Central memory CD8-positive, alpha-beta T cell (primary cell): ENCODE measurements around the gene LRP1B.
"Not testable (repeated sequence)": the region's sequence is repeated elsewhere in the genome, so short reads cannot be mapped to it uniquely, and the experiment has no call there.

Experiments used
- ATAC-seq: fragments of 150-1000 bp; cut with Tn5 transposase; replicated peaks from 2 replicates; pipeline ENCODE4 v1.10.0; 2022; ENCODE audit warnings: mild to moderate bottlenecking, moderate FRiP score, moderate number of reproducible peaks; ENCODE audit not compliant: poor library complexity, severe bottlenecking; ENCODE audit errors: extremely low read depth
- DNase-seq, 2 donors: peaks; one replicate each; pipeline ENCODE4 v3.0.0; 2021; ENCODE audit warnings: low spot score in 2 of 2
- H3K27ac Mint-ChIP-seq: one replicate; pipeline ENCODE4 v1.8.0; 2022; ENCODE audit warnings: low read depth, mild to moderate bottlenecking, moderate library complexity, mixed read lengths
- H3K27me3 Mint-ChIP-seq: one replicate; pipeline ENCODE4 v1.8.0; 2022; ENCODE audit warnings: mixed read lengths
- H3K36me3 Mint-ChIP-seq: one replicate; pipeline ENCODE4 v1.8.0; 2022; ENCODE audit warnings: mild to moderate bottlenecking, moderate library complexity, mixed read lengths; ENCODE audit not compliant: insufficient read depth
- H3K4me1 Mint-ChIP-seq: one replicate; pipeline ENCODE4 v1.8.0; 2022; ENCODE audit warnings: mixed read lengths
- H3K4me3 Mint-ChIP-seq: one replicate; pipeline ENCODE4 v1.8.0; 2022; ENCODE audit warnings: mild to moderate bottlenecking, moderate library complexity, mixed read lengths
- H3K9me3 Mint-ChIP-seq: one replicate; pipeline ENCODE4 v1.8.0; 2022; ENCODE audit warnings: mixed read lengths

Gene LRP1B

GRCh38 chr2:140427033-140427432, 1703.8 kb downstream of the LRP1B start:
- H3K9me3 Mint-ChIP-seq = peaks cover 19% of the 10 kb centered on the region
- not testable (repeated sequence) for H3K27ac Mint-ChIP-seq, ATAC-seq, H3K27me3 Mint-ChIP-seq, H3K36me3 Mint-ChIP-seq, H3K4me3 Mint-ChIP-seq, H3K4me1 Mint-ChIP-seq, DNase-seq

- Mint-ChIP-seq H3K4me1 (no peaks in the 10 kb centered on the region), H3K4me3 (no peak overlapping the region), H3K27me3 (no peaks in the 10 kb centered on the region), H3K9me3 (peaks cover 26% of the 10 kb centered on the region), H3K36me3 (peaks cover 3% of the 10 kb centered on the region), H3K27ac (no peak overlapping the region)
- no peak for DNase-seq
- ATAC-seq = no peak
Observed at GRCh38 chr2:140424471-140424870, 1706.3 kb downstream of the LRP1B start.

- Mint-ChIP-seq H3K36me3 (peaks cover 3% of the 10 kb centered on the region), H3K9me3 (peaks cover 27% of the 10 kb centered on the region), H3K27ac (no peak overlapping the region), H3K4me3 (no peak overlapping the region), H3K27me3 (no peaks in the 10 kb centered on the region), H3K4me1 (no peaks in the 10 kb centered on the region)
- DNase-seq = no peak
- no peak for ATAC-seq
Observed at GRCh38 chr2:140422759-140423158, 1708.1 kb downstream of the LRP1B start.

GRCh38 chr2:140417504-140417903, 1713.3 kb downstream of the LRP1B start:
- no peak overlapping the region for H3K27ac Mint-ChIP-seq
- peaks cover 3% of the 10 kb centered on the region for H3K36me3 Mint-ChIP-seq
- no peaks in the 10 kb centered on the region for H3K4me1 Mint-ChIP-seq
- H3K27me3 Mint-ChIP-seq = no peaks in the 10 kb centered on the region
- H3K4me3 Mint-ChIP-seq = no peak overlapping the region
- no peak for DNase-seq
- peaks cover 15% of the 10 kb centered on the region for H3K9me3 Mint-ChIP-seq
- ATAC-seq = no peak

- Mint-ChIP-seq H3K27ac (no peak overlapping the region), H3K27me3 (no peaks in the 10 kb centered on the region), H3K4me3 (no peak overlapping the region), H3K4me1 (no peaks in the 10 kb centered on the region), H3K9me3 (peaks cover 6% of the 10 kb centered on the region), H3K36me3 (no peaks in the 10 kb centered on the region)
- ATAC-seq = no peak
- no peak for DNase-seq
Observed at GRCh38 chr2:140416577-140416976, 1714.2 kb downstream of the LRP1B start.

GRCh38 chr2:140415035-140415434, 1715.8 kb downstream of the LRP1B start:
- not testable (repeated sequence) for H3K36me3 Mint-ChIP-seq

GRCh38 chr2:140410695-140411094, 1720.1 kb downstream of the LRP1B start:
- Mint-ChIP-seq H3K36me3 (no peaks in the 10 kb centered on the region), H3K4me1 (no peaks in the 10 kb centered on the region), H3K27ac (no peak overlapping the region), H3K9me3 (peaks cover 13% of the 10 kb centered on the region), H3K4me3 (no peak overlapping the region), H3K27me3 (no peaks in the 10 kb centered on the region)
- ATAC-seq = no peak
- DNase-seq = no peak

More at GRCh38 chr2:140415035-140415434, 1715.8 kb downstream of the LRP1B start:
- not testable (repeated sequence) for H3K4me3 Mint-ChIP-seq, H3K9me3 Mint-ChIP-seq, H3K27ac Mint-ChIP-seq, H3K27me3 Mint-ChIP-seq, H3K4me1 Mint-ChIP-seq, ATAC-seq, DNase-seq

- H3K27me3 Mint-ChIP-seq = no peaks in the 10 kb centered on the region
- H3K4me3 Mint-ChIP-seq = no peak overlapping the region
Observed at GRCh38 chr2:140401056-140401455, 1729.8 kb downstream of the LRP1B start.

GRCh38 chr2:140392824-140393223, 1738.0 kb downstream of the LRP1B start:
- Mint-ChIP-seq H3K4me3 (no peak overlapping the region), H3K27ac (no peak overlapping the region), H3K27me3 (no peaks in the 10 kb centered on the region), H3K9me3 (no peaks in the 10 kb centered on the region), H3K36me3 (no peaks in the 10 kb centered on the region), H3K4me1 (no peaks in the 10 kb centered on the region)
- DNase-seq (no peak), ATAC-seq (no peak)

More at GRCh38 chr2:140401056-140401455, 1729.8 kb downstream of the LRP1B start:
- H3K36me3 Mint-ChIP-seq = no peaks in the 10 kb centered on the region
- ATAC-seq = no peak
- H3K4me1 Mint-ChIP-seq = no peaks in the 10 kb centered on the region
- no peak for DNase-seq
- peaks cover 21% of the 10 kb centered on the region for H3K9me3 Mint-ChIP-seq
- no peak overlapping the region for H3K27ac Mint-ChIP-seq

GRCh38 chr2:140384946-140385345, 1745.9 kb downstream of the LRP1B start:
- Mint-ChIP-seq H3K4me3 (no peak overlapping the region), H3K27ac (no peak overlapping the region), H3K36me3 (no peaks in the 10 kb centered on the region), H3K4me1 (no peaks in the 10 kb centered on the region), H3K9me3 (peaks cover 5% of the 10 kb centered on the region), H3K27me3 (no peaks in the 10 kb centered on the region)
- ATAC-seq = no peak
- no peak for DNase-seq

- Mint-ChIP-seq H3K36me3 (no peaks in the 10 kb centered on the region), H3K9me3 (peaks cover 9% of the 10 kb centered on the region), H3K4me1 (no peaks in the 10 kb centered on the region), H3K27me3 (no peaks in the 10 kb centered on the region), H3K27ac (no peak overlapping the region), H3K4me3 (no peak overlapping the region)
- ATAC-seq = no peak
- DNase-seq = no peak
Observed at GRCh38 chr2:140383781-140384180, 1747.0 kb downstream of the LRP1B start.

GRCh38 chr2:140376686-140377085, 1754.1 kb downstream of the LRP1B start:
- H3K4me3 Mint-ChIP-seq = no peak overlapping the region
- no peaks in the 10 kb centered on the region for H3K36me3 Mint-ChIP-seq
- ATAC-seq (no peak), DNase-seq (no peak)
- H3K27me3 Mint-ChIP-seq = no peaks in the 10 kb centered on the region
- no peaks in the 10 kb centered on the region for H3K4me1 Mint-ChIP-seq
- H3K9me3 Mint-ChIP-seq = peaks cover 15% of the 10 kb centered on the region
- H3K27ac Mint-ChIP-seq = no peak overlapping the region

GRCh38 chr2:140363131-140363530, 1767.7 kb downstream of the LRP1B start:
- H3K27me3 Mint-ChIP-seq = no peaks in the 10 kb centered on the region
- H3K27ac Mint-ChIP-seq = no peak overlapping the region
- H3K36me3 Mint-ChIP-seq = no peaks in the 10 kb centered on the region
- H3K4me1 Mint-ChIP-seq = no peaks in the 10 kb centered on the region
- DNase-seq = no peak
- no peak overlapping the region for H3K4me3 Mint-ChIP-seq
- peaks cover 13% of the 10 kb centered on the region for H3K9me3 Mint-ChIP-seq
- no peak for ATAC-seq

GRCh38 chr2:140362361-140362760, 1768.5 kb downstream of the LRP1B start:
- ATAC-seq (no peak), DNase-seq (no peak)
- Mint-ChIP-seq H3K27ac (no peak overlapping the region), H3K27me3 (no peaks in the 10 kb centered on the region), H3K4me3 (no peak overlapping the region), H3K9me3 (peaks cover 13% of the 10 kb centered on the region), H3K36me3 (no peaks in the 10 kb centered on the region), H3K4me1 (no peaks in the 10 kb centered on the region)
